ENCODE measurements around the gene COQ10A. TPM values are rescaled to one million over a fixed set of nuclear protein-coding genes. Genes with fewer than 3 reads are reported as not detected.

Gene COQ10A
- 10 to 100 TPM in 1 of 2 donors, 1 to 10 TPM in 1; 3.2 to 40.7 TPM for total RNA-seq
- polyA plus RNA-seq: 10 to 100 TPM in 1 of 2 donors, 1 to 10 TPM in 1; 9.5 to 21.6 TPM

DNA sequence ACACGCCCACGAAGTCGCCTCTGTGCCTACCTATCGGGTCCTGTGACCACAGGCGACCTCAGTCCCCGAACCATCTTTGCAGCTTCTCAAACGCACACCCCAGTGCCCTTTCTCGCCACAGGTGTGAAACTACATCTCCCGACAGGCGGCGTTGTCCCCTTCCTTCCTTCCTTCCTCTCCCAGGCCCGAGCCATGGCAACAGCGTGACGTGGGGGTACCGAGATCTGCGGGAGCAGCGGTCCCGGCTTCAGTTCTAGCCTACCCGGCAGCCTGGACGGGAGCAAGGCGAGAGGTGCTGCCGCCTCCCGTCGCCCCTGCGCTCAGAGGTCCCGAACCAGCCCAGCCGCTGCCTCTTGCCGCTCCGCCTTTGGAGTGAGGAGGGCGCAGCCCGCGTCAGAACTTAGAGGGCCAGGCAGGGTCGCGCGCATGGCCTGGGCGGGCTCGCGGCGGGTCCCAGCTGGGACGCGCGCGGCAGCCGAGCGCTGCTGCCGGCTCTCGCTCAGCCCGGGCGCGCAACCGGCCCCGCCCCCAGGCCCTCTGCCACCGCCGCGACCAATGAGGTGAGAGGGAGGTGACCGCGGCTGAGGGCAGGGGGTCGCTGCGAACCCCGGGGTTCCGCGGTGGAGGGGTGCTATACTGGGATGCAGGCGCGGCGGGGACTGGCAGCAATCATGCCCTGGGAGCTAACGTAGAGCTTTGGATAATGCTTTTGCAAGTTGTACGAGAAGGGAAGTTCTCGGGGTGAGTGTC lies at the start of gene COQ10A:
Gene COQ10A (plus strand): TSS at position 250 of the 750 bp plus-strand sequence. CDS start 177 bp downstream, at position 427.
- H3K9me3 ChIP-seq (ENCODE audit: control insufficient read depth in 4 of 4, low read length in 3 of 4): no peaks in the 10 kb centered on the region
- peak within 1 kb of the TSS; percentile 93 to 97 for H3K27ac ChIP-seq (ENCODE audit: low read depth in 1 of 2, low read length in 2 of 2)
- H3K4me1 ChIP-seq (ENCODE audit: control insufficient read depth in 4 of 4, insufficient read depth in 4 of 4, low read length in 3 of 4): peaks cover 2 to 46% (median 32%) of the 10 kb centered on the region in 4 donors
- peaks cover 0 to 11% (median 6%) of the 10 kb centered on the region in 4 donors for H3K36me3 ChIP-seq (ENCODE audit: control insufficient read depth in 4 of 4, insufficient read depth in 3 of 4, low read depth in 1 of 4, low read length in 3 of 4)
- H3K9ac ChIP-seq (ENCODE audit: low read depth in 1 of 2, low read length in 2 of 2): peak within 1 kb of the TSS; percentile 56 to 83
- peak; percentile 55 for TF ChIP-seq YY1 (IDR thresholded peaks at IDR 0.05)
- TF ChIP-seq SP1 (IDR thresholded peaks at IDR 0.05): peak; percentile 33
- peak; percentile 49 to 65 for TF ChIP-seq RAD21 (IDR thresholded peaks at IDR 0.05)
- no peak for TF ChIP-seq HNF4G (IDR thresholded peaks at IDR 0.05)
- TF ChIP-seq TAF1 (conservative IDR thresholded peaks at IDR 0.05): no peak
- TF ChIP-seq FOXA2 (IDR thresholded peaks at IDR 0.05): no peak
- TF ChIP-seq, protein P1, sequence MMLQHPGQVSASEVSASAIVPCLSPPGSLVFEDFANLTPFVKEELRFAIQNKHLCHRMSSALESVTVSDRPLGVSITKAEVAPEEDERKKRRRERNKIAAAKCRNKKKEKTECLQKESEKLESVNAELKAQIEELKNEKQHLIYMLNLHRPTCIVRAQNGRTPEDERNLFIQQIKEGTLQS (IDR thresholded peaks at IDR 0.05): no peak
- TF ChIP-seq FOXA1 (IDR thresholded peaks at IDR 0.05): no peak
- TF ChIP-seq, protein P2, sequence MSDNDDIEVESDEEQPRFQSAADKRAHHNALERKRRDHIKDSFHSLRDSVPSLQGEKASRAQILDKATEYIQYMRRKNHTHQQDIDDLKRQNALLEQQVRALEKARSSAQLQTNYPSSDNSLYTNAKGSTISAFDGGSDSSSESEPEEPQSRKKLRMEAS (IDR thresholded peaks at IDR 0.05): no peak
- TF ChIP-seq, protein P3, sequence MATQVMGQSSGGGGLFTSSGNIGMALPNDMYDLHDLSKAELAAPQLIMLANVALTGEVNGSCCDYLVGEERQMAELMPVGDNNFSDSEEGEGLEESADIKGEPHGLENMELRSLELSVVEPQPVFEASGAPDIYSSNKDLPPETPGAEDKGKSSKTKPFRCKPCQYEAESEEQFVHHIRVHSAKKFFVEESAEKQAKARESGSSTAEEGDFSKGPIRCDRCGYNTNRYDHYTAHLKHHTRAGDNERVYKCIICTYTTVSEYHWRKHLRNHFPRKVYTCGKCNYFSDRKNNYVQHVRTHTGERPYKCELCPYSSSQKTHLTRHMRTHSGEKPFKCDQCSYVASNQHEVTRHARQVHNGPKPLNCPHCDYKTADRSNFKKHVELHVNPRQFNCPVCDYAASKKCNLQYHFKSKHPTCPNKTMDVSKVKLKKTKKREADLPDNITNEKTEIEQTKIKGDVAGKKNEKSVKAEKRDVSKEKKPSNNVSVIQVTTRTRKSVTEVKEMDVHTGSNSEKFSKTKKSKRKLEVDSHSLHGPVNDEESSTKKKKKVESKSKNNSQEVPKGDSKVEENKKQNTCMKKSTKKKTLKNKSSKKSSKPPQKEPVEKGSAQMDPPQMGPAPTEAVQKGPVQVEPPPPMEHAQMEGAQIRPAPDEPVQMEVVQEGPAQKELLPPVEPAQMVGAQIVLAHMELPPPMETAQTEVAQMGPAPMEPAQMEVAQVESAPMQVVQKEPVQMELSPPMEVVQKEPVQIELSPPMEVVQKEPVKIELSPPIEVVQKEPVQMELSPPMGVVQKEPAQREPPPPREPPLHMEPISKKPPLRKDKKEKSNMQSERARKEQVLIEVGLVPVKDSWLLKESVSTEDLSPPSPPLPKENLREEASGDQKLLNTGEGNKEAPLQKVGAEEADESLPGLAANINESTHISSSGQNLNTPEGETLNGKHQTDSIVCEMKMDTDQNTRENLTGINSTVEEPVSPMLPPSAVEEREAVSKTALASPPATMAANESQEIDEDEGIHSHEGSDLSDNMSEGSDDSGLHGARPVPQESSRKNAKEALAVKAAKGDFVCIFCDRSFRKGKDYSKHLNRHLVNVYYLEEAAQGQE (IDR thresholded peaks at IDR 0.05): peak; percentile 56
- TF ChIP-seq EGR1 (IDR thresholded peaks at IDR 0.05; ENCODE audit: low read depth in 2 of 2): no peak
- TF ChIP-seq, protein P4, sequence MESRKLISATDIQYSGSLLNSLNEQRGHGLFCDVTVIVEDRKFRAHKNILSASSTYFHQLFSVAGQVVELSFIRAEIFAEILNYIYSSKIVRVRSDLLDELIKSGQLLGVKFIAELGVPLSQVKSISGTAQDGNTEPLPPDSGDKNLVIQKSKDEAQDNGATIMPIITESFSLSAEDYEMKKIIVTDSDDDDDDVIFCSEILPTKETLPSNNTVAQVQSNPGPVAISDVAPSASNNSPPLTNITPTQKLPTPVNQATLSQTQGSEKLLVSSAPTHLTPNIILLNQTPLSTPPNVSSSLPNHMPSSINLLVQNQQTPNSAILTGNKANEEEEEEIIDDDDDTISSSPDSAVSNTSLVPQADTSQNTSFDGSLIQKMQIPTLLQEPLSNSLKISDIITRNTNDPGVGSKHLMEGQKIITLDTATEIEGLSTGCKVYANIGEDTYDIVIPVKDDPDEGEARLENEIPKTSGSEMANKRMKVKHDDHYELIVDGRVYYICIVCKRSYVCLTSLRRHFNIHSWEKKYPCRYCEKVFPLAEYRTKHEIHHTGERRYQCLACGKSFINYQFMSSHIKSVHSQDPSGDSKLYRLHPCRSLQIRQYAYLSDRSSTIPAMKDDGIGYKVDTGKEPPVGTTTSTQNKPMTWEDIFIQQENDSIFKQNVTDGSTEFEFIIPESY (IDR thresholded peaks at IDR 0.05): no peak
- no peak for TF ChIP-seq JUND (IDR thresholded peaks at IDR 0.05)
- peak; percentile 26 to 64 for TF ChIP-seq RXRA (IDR thresholded peaks at IDR 0.05)
- no peak for TF ChIP-seq NR2F2 (IDR thresholded peaks at IDR 0.05)
- TF ChIP-seq HNF4A (conservative IDR thresholded peaks at IDR 0.05): no peak
- TF ChIP-seq, protein P5, sequence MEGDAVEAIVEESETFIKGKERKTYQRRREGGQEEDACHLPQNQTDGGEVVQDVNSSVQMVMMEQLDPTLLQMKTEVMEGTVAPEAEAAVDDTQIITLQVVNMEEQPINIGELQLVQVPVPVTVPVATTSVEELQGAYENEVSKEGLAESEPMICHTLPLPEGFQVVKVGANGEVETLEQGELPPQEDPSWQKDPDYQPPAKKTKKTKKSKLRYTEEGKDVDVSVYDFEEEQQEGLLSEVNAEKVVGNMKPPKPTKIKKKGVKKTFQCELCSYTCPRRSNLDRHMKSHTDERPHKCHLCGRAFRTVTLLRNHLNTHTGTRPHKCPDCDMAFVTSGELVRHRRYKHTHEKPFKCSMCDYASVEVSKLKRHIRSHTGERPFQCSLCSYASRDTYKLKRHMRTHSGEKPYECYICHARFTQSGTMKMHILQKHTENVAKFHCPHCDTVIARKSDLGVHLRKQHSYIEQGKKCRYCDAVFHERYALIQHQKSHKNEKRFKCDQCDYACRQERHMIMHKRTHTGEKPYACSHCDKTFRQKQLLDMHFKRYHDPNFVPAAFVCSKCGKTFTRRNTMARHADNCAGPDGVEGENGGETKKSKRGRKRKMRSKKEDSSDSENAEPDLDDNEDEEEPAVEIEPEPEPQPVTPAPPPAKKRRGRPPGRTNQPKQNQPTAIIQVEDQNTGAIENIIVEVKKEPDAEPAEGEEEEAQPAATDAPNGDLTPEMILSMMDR (IDR thresholded peaks at IDR 0.05; ENCODE audit: low read depth, low read length, missing input control): peak; percentile 49
- peak in 1 of 2 donors; percentile 66 for TF ChIP-seq GABPA (IDR thresholded peaks at IDR 0.05 in 1 of 2, conservative IDR thresholded peaks at IDR 0.05 in 1 of 2)
- no peaks in the 10 kb centered on the region for H3K27me3 ChIP-seq (ENCODE audit: control insufficient read depth in 4 of 4, insufficient read depth in 4 of 4, low read length in 3 of 4)
- DNase-seq (ENCODE audit: low spot score): peak; percentile 86
- H3K4me3 ChIP-seq (ENCODE audit: low read depth in 1 of 3, low read length in 3 of 3): peak within 1 kb of the TSS; percentile 79 to 91 (median 86)
- under 1% methylated on average over 68 of the region's 68 CpGs for WGBS
